ENCODE data around the gene SMIM31. TPM values are rescaled to one million over a fixed set of nuclear protein-coding genes. Genes with fewer than 3 reads are reported as not detected.
A peak's percentile ranks its signal among the peaks of the same experiment; 100 is the strongest.

SMIM31 gene
- total RNA-seq, 1 experiment from 2014 or later, result not detected

DNA sequence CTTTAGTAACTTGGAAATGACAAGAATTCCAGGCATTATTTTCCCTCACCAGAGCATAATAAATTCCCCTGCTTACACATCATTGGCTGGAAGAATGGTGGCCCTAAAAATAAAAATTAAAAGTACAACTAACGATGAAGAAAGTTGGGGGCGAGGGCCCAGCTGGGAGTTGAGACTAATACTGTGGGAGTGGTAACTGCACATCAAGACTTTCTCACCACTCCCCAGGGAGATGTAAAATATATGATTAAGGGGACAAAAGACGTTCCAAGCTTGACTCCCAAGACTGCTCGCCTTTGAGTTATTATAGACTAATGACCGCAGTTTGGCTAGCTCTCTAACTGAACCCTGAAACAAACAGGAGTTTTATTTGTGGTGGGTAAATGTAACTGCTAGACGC lies 30.0 kb downstream of the SMIM31 start:
- no peak for DNase-seq (ENCODE audit: low read depth)

DNA sequence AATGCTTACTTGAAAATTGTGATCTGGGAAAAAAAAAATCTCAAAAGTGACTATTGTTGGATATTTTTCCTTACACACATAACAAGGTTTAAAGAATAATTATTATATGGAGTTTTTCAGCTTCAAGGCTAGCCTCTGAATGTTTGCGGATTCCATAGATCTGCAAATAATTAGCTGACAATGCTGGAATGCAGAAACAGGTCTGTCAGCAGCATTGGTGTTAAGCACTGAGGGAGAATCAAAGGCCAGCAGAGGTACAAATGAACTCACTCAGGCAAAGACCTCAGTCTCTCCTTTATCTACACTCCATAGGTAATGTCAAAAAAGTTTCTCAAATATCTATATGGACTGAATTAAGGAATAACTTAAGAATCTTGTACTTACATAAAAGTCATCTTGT lies 35.1 kb downstream of the SMIM31 start:
- no peak for DNase-seq (ENCODE audit: low read depth)

DNA sequence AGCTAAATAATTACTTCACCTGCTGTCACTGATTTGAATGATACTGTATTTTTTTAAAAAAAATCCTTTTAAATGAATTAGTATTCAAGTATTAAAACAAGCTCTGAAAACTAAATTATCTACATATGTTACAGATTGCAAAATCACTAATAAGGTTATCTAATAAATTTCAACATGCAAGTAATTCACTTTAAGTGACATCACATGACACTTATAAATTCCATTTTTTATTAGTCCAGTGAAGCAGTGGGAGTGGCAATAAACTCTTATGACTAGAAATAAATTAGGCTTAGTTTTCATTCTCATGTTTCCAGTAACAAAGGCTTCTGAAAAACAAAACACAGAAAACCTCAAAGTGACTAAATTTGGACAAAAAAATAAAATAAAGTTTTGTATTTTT lies 36.3 kb downstream of the SMIM31 start:
- no peak for DNase-seq (ENCODE audit: low read depth)

DNA sequence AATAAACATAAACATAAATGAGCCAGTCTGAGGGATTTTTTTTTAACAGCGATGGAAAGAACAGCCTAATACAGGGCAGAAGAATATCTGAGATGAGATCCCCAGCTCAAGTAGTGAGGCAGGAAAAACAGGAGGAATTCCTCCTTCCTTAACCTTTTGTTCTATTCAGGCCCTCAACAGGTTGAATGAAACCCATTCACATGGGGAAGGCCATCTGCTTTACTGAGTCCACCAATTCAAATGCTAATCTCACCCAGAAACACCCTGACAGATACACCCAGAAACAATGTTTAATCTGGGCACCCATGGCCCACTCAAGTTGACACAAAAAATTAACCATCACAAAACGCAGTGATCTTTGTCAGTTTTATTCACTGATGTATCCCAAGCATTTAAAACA lies 45.5 kb downstream of the SMIM31 start:
- no peak for DNase-seq (ENCODE audit: low read depth)

DNA sequence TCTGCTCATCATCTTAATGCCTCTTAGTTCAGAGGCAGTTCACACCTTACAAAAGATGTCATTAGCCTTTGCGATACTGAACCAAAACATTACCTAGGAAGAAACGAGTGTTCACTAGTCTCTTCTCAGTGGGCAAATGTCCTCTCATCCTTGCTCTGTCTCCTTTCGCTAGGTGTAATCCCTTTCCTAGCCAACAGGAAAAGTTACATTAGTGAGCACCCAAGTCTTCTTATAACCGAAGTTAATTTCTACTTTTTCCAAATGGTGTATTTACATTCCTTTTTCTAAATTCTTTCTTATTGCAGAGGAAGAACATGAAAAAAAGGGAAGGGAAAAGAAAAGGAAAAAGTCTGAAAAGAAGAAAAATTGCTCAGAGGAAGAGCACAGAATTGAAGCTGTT lies 46.9 kb downstream of the SMIM31 start:
- no peak for DNase-seq (ENCODE audit: low read depth)

DNA sequence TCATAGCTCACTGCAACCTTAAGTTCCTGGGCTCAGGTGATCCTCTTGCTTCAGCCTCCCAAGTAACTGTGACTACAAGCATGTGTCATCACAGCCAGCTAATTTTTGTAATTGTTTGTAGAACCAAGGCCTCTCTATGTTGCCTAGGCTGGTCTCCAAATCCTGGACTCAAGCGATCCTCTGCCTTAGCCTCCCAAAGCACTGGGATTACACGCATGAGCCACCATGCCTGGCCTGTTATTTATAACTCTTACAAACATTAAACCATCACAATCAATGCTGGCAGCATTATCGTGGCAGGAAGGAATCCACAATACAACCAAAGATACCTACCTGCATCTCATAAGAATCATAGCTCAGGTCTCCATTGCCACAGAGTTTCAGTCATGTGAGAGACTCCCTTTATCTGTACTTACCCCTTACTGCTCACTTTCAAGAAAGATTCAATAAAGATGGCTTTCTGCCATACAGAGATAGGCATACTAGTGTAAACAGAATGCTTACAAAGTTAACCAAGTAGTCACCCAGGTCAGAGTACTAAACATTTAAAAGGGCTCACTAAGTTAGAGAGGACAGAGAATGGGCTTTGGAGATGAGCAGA lies 48.5 kb downstream of the SMIM31 start:
- DNase-seq (ENCODE audit: low read depth), result no peak

DNA sequence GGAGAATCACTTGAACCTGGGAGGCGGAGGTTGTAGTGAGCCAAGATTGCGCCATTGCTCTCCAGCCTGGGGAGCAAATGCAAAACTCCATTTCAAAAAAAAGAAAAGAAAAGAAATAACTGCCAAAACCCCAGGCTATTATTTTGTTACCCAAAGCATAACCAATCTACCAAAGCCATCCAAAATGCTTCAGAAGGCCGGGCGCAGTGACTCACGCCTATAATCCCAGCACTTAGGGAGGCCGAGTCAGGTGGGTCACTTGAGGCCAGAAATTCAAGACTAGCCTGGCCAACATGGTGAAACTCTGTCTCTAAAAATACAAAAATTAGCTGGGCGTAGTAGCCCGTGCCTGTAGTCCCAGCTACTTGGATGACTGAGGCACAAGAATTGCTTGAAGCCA lies 49.8 kb downstream of the SMIM31 start:
- peak; percentile 76 for DNase-seq (ENCODE audit: low read depth)

DNA sequence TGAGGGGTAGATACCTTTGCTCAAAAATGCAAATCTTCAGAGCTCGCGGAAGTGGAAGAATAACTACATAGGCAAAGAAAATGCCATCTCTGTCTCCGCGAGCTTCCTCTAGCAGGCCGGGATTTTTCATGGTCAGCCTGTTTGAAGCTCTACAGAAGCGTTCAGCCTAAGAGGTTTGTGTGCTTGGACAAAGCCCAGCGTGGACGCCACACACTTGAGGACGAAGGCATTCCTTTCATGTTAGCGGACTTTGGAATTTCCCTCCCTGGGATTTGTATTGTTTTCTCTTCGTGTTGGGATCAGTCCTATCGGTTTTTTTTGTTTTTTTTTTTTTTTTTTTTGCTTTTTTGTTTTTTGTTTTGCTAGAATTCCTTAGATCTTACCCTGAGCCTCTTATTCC lies 53.7 kb downstream of the SMIM31 start:
- DNase-seq (ENCODE audit: low read depth), result peak; percentile 73

DNA sequence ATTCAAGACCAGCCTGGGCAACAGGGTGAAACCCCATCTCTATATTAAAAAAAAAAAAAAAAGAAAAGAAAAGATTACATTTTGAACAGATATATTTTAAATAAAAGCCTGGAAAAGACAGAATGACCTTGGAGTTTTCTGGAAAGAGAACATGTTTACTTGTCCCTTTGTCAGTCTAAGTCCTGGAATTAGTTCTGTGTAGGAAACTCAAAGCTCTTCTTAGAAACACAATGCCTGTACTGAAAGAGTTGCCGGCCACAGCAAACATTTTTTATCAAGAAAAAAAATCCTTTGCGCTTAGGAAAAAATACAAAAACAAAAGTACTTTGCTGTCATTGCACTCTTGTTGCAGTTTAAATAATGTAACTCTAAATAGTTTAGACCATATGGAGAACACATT lies 59.6 kb downstream of the SMIM31 start:
- DNase-seq (ENCODE audit: low read depth), result no peak

DNA sequence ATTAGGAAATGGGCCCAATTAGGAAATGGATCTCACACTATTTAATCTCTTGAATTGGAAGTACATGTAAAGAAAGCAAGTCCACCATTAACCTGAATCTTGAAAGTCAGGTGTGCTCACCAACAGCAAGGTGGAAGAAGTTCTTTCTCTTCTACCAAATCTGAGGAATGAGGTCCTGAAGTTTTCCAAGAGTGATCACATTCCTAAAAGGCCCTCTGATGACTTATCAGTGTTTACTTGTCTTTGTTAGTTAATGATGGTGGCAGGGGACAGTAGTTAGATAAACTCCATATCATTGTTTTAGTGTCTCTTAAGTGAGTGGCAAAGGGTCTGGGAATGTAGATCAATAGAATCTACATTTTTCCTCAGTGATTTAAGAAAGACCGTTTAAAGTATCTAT lies 61.8 kb downstream of the SMIM31 start:
- DNase-seq (ENCODE audit: low read depth), result no peak

DNA sequence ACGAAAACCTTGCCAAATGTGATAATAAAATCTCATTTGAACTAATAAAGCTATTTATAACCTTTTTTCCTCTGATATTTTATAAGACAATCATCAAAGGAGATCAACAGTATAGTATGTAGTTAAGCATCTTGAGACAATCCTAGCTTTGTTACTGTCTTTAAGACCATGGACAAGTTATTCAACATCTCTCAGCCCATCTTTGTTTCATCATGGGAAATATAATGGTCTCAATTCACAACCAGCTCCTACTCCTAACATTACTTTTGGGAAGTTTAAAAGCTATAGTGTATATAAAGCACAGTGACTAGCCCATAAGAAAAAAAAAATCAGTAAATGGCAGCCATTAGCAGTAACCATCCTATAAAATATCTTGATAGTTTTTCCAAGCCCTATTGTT lies 65.4 kb downstream of the SMIM31 start:
- no peak for DNase-seq (ENCODE audit: low read depth)

DNA sequence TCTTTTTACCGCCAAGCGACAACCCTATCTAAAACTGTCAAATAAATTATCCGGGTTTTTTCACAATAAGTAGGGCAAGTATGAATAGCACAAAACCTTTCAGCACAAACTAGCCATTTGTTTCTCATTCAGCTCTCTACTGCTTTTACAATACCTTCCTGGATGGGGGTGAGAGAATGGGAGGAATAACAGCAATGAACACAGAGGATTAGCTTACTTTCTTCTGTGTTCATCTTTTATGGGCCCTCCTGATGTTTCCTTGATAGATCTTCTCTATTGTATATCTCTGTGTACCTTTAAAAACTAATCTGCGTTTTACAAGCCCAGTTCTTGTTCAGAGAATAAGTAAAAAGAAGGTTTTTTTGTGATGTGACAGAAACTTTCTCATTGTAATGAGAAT lies 67.8 kb downstream of the SMIM31 start:
- DNase-seq (ENCODE audit: low read depth), result no peak

DNA sequence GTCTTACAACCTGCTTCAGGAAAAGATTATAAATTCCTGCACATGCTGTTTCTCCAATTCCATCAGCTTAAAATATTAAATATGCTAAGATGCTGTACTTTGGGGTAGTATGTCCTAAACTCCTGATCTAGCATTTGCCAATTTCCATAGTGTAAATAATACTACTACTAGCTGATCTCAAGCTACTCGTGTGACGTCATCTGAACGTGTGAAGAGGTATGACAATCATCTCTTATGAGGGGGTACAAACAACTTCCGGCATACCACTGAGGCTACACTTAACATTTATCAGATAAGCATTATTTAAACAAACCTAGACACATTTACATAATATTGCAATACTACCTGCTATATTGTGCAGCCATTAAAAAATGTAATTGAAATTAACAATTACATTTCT lies 70.7 kb downstream of the SMIM31 start:
- no peak for DNase-seq (ENCODE audit: low read depth)

DNA sequence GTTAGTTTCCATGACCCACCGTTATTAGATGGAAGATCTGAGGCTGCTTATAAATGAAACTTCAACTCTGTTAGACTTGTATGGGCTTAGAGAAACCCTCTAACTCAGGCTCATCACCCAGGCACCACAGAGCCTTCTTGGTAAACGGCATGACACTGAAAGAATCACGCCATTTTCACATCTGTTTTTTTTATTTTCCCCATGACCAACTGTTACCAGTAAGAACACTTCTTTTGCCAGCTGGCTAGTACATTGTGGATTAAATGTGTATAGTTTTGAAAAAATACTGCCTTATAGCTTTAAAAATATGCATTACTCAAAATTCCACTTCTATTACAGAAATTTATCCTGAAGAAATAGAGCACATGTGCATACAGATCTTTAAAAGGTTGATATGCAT lies 75.0 kb downstream of the SMIM31 start:
- DNase-seq (ENCODE audit: low read depth), result no peak

DNA sequence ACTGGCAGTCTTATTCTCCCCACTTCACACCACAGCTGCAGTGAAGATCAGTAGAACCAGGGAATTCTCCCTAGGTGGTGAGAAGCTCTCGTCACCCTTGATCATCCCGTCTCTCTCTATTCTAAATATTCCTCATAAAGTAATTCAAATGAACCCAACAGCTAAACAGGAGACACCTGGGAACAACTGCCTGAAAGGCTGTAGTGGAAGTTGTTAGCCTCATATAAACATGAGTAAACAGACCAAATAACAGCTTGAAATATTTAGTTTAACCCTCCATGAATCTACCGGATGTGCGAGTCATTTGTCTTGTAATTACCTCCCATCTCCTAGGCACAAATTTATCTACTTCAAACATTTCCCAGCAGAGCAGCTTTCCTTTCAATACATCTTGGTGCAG lies 92.6 kb downstream of the SMIM31 start:
- peak; percentile 22 for DNase-seq (ENCODE audit: low read depth)

DNA sequence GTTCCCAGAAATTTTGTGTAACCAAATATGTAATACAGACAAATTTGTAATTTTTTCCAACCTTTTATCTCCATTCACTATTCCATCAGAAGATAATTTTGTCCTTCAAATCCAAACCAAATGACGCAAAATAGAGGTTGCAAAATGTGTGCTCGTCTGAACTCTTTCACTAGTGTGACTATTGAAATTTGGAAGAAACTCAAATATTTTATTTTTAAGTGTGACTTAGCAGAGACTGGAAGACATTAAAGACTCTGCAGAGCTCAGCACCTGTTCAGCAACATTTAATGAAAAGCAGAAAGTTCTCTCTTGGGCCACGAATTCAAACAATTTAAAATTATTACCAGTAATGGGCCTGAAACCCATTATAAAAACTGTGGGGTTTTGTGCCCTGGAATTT lies 93.1 kb downstream of the SMIM31 start:
- DNase-seq (ENCODE audit: low read depth), result no peak

DNA sequence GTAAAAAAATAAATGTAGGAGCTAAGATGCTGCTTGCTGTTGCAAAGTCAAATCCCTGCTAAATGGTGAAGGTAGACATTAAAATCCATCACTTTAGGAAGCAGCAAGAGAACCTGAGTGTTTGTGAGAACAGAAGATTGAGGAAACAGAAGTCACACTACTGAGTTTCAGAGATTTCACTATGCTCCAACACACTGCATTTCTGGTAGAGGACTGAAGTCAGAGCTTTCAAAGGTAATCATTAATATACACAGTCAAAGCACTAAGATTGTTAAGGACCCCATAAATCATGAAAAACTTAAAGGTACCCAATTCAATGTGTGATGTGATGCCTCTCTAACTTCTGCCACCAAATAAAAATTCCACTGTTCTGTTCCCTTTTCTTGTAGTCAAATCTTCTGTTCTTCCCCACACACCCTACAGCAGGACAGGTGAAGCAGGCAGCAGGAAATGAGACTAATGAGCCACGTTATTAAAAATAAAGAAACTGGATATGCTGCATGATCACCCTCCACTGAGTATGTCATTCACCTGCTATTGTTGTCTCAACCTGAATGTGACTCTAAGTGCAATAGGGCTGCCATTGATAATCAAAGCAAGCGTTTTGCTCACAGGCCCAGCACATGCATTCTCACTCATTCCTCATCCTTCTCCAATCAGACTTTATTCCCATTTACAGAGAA lies 94.2 kb downstream of the SMIM31 start:
- no peak for DNase-seq (ENCODE audit: low read depth)

Other genes with a start within 250 kb of the SMIM31 start
- 0.17 TPM in 1 of 2 replicates, not detected in the other for gene APELA, start 123.0 kb downstream of the SMIM31 start, total RNA-seq (2014; rRNA removed; shearing (Covaris generic))
- not detected in 2 replicates for gene TRIM61, start 223.5 kb downstream of the SMIM31 start, total RNA-seq (2014; rRNA removed; shearing (Covaris generic))